ENCODE measurements around the gene ANKS3.

The ANKS3 gene

DNA sequence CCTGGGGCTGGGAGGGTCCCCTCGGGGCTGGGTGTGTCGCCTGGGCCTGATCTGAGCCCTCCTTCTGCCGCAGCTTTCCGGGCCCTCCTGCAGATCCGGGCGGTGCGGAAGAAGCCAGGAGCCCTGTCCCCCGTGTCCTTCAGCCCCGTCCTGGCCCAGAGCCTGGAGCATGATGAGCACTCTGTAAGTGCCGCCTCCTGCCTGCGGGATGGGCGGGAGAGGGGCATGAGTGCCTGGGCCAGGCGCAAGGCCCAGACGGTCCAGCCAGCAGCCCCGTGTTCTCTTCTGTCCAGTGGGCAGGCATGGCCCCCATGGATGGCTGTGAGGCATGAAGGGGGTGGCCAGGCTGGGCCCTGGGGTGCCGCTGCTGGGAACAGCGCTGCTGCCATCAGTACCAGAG lies 56.7 kb downstream of the ANKS3 start:
- TF ChIP-seq, protein P1, sequence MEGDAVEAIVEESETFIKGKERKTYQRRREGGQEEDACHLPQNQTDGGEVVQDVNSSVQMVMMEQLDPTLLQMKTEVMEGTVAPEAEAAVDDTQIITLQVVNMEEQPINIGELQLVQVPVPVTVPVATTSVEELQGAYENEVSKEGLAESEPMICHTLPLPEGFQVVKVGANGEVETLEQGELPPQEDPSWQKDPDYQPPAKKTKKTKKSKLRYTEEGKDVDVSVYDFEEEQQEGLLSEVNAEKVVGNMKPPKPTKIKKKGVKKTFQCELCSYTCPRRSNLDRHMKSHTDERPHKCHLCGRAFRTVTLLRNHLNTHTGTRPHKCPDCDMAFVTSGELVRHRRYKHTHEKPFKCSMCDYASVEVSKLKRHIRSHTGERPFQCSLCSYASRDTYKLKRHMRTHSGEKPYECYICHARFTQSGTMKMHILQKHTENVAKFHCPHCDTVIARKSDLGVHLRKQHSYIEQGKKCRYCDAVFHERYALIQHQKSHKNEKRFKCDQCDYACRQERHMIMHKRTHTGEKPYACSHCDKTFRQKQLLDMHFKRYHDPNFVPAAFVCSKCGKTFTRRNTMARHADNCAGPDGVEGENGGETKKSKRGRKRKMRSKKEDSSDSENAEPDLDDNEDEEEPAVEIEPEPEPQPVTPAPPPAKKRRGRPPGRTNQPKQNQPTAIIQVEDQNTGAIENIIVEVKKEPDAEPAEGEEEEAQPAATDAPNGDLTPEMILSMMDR (IDR thresholded peaks at IDR 0.05), result no peak
- no peak overlapping the region for H3K27ac ChIP-seq

DNA sequence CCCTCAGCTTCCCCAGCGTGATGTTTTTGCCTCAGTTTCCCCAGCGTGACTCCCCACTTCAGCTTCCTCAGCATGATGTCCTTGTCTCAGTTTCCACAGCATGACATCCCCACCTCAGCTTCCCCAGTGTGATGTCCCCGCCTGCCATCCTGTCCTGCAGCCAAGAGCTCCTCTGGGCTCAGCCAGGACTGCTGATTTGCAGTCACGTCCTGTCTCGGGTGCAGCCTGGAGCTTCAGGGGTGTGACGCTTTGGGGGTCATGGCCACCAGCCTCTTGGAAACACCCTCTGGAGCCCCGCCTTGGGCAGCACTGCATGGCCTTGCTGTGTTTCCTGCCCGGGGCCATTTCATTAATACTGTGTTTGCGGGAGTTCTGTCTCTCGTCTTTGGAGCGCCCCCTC lies 57.2 kb downstream of the ANKS3 start:
- no peak overlapping the region for H2AFZ ChIP-seq
- no peaks in the 10 kb centered on the region for H3K27me3 ChIP-seq (ENCODE audit: control insufficient read depth, insufficient read depth, low read length)
- H3K9me3 ChIP-seq (ENCODE audit: control insufficient read depth, low read length), result no peaks in the 10 kb centered on the region
- TF ChIP-seq, protein P1 (IDR thresholded peaks at IDR 0.05), result no peak
- H3K4me2 ChIP-seq (ENCODE audit: low read length), result no peak overlapping the region
- H3K27ac ChIP-seq, result no peak overlapping the region
- no peak overlapping the region for H3K4me3 ChIP-seq (ENCODE audit: low read depth, low read length)
- no peaks in the 10 kb centered on the region for H3K4me1 ChIP-seq
- peaks cover 6% of the 10 kb centered on the region for H3K79me2 ChIP-seq
- no peaks in the 10 kb centered on the region for H3K36me3 ChIP-seq (ENCODE audit: control insufficient read depth, insufficient read depth, low read length)
- no peak overlapping the region for H3K9ac ChIP-seq

More for the DNA sequence above, 56.7 kb downstream of the ANKS3 start:
- Histone ChIP-seq H3K79me2 (peaks cover 6% of the 10 kb centered on the region), H3K4me1 (no peaks in the 10 kb centered on the region), H3K4me2 (ENCODE audit: low read length) (no peak overlapping the region), H3K9ac (no peak overlapping the region), H2AFZ (no peak overlapping the region), H3K9me3 (ENCODE audit: control insufficient read depth, low read length) (no peaks in the 10 kb centered on the region), H3K4me3 (ENCODE audit: low read depth, low read length) (no peak overlapping the region), H3K27me3 (ENCODE audit: control insufficient read depth, insufficient read depth, low read length) (no peaks in the 10 kb centered on the region), H3K36me3 (ENCODE audit: control insufficient read depth, insufficient read depth, low read length) (no peaks in the 10 kb centered on the region)

DNA sequence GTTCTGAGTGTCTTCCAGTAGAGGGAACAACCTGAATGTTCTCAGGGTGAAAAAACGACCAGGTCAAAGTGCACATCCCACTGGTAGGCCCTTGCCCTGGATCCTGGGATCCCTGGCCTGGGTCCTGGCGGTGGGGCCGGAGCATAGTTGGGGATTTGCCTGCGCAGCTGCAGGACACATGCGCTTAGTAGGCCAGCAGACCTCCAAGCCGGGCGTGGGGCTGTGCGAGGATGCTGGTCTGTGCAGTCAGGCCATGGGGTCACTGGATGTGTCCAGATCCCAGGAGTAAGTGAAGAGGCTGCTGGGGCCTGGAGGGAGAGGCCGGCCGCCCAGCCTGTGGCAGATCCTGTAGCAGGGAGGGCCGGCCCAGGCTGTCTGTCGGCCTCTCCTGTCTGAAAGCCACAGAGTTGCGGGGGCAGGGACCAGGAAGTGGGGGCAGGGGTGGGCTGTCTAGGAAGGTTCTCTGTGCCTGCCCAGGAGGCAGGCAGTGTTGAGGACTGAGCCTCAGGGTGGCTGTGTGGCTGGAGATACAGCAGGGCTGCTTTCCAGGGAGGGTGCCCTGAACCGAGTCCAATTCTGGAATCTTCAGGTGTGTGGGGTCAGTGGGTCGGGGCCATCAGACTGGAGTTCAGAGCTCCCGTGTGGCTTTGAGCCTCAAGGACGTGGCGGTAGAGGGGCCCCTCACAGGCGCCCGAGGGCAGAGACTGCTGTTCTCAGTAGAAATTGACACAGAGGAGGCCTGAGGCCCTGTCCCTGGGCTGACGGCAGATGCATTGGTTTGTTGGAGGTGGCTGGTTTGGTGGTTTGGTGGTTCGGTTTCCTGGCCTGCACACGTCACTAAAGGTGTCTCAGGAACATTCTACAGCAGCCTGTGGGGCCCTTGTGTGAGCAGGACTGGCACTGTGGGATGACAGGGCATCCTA lies 57.9 kb downstream of the ANKS3 start:
- no peaks in the 10 kb centered on the region for H3K36me3 ChIP-seq (ENCODE audit: control insufficient read depth, insufficient read depth, low read length)
- H3K27ac ChIP-seq, result no peak overlapping the region
- no peak overlapping the region for H3K9ac ChIP-seq
- H2AFZ ChIP-seq, result no peak overlapping the region
- no peak overlapping the region for H3K4me2 ChIP-seq (ENCODE audit: low read length)
- H3K4me3 ChIP-seq (ENCODE audit: low read depth, low read length), result no peak overlapping the region
- no peaks in the 10 kb centered on the region for H3K27me3 ChIP-seq (ENCODE audit: control insufficient read depth, insufficient read depth, low read length)
- no peaks in the 10 kb centered on the region for H3K4me1 ChIP-seq
- H3K79me2 ChIP-seq, result peaks cover 6% of the 10 kb centered on the region
- no peaks in the 10 kb centered on the region for H3K9me3 ChIP-seq (ENCODE audit: control insufficient read depth, low read length)
- TF ChIP-seq, protein P1 (IDR thresholded peaks at IDR 0.05), result no peak

DNA sequence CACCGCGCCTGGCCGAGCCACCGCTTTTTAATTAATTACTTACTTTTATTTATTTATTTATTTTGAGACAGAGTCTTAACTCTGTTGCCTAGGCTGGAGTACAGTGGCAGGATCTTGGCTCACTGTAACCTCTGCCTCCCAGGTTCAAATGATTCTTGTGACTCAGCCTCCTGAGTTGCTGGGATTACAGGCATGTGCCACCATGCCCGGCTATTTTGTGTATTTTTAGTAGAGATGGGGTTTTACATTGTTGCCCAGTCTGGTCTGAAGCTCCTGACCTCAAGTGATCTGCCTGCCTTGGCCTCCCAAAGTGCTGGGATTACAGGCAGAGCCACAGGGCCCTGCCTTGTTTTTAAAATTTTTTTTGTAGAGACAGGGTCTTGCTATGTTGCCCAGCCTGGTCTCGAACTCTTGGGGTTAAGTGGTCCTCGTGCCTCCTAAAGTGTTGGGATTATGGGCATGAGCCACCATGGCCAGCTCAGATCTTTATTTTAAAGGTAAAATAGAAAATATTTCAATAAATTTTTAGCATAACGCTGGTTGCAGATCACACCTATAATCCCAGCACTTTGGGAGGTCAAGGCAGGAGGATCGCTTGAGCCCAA lies 59.0 kb downstream of the ANKS3 start:
- H3K9ac ChIP-seq, result no peak overlapping the region
- no peaks in the 10 kb centered on the region for H3K9me3 ChIP-seq (ENCODE audit: control insufficient read depth, low read length)
- H3K27ac ChIP-seq, result no peak overlapping the region
- no peak overlapping the region for H3K4me3 ChIP-seq (ENCODE audit: low read depth, low read length)
- no peaks in the 10 kb centered on the region for H3K4me1 ChIP-seq
- TF ChIP-seq, protein P1 (IDR thresholded peaks at IDR 0.05), result no peak
- peaks cover 6% of the 10 kb centered on the region for H3K79me2 ChIP-seq
- H3K27me3 ChIP-seq (ENCODE audit: control insufficient read depth, insufficient read depth, low read length), result no peaks in the 10 kb centered on the region
- no peak overlapping the region for H2AFZ ChIP-seq
- no peaks in the 10 kb centered on the region for H3K36me3 ChIP-seq (ENCODE audit: control insufficient read depth, insufficient read depth, low read length)
- no peak overlapping the region for H3K4me2 ChIP-seq (ENCODE audit: low read length)

Measured in parathyroid adenoma (tissue), 2 donors.